Neural cell (in vitro differentiated cells): ENCODE measurements around the gene TRIM68.

Experiments used
- CTCF ChIP-seq: fragments of 450-650 bp; IDR thresholded peaks from 2 replicates; pipeline ENCODE4 v1.5.1; 2014; ENCODE audit warnings: antibody characterized with exemption, mild to moderate bottlenecking, moderate library complexity; ENCODE audit not compliant: poor library complexity, severe bottlenecking
- EP300 ChIP-seq: fragments of 450-650 bp; conservative IDR thresholded peaks from 2 replicates; pipeline ENCODE4 v1.6.1; 2014; ENCODE audit warnings: antibody characterized with exemption, mild to moderate bottlenecking, moderate library complexity; ENCODE audit not compliant: poor library complexity, severe bottlenecking
- TF ChIP-seq, protein P1 (sequence below): IDR thresholded peaks from 2 replicates; pipeline ENCODE4 v1.6.1; 2012; ENCODE audit warnings: borderline replicate concordance

DNA sequence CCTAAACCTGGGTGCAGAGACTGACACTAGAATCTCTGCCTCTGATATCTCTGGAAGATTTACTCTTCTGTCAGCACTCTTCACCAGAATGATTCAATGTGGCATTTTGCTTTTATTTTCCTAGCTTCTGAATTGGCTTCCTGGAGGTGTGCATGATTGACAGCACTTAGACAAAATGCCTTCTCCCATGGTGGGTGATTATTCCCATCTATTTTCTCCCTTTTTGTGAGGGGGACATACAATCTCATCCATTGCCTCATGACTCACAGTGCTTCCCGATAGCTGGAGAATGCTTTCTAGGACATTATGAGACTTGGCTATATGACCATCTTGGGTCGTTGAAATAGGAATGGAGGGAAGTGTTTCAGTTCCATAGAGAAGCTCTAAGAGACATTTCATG lies 4.0 kb upstream of the TRIM68 start:
- TF ChIP-seq CTCF (no peak), EP300 (peak; percentile 76)
- TF ChIP-seq, protein P1, sequence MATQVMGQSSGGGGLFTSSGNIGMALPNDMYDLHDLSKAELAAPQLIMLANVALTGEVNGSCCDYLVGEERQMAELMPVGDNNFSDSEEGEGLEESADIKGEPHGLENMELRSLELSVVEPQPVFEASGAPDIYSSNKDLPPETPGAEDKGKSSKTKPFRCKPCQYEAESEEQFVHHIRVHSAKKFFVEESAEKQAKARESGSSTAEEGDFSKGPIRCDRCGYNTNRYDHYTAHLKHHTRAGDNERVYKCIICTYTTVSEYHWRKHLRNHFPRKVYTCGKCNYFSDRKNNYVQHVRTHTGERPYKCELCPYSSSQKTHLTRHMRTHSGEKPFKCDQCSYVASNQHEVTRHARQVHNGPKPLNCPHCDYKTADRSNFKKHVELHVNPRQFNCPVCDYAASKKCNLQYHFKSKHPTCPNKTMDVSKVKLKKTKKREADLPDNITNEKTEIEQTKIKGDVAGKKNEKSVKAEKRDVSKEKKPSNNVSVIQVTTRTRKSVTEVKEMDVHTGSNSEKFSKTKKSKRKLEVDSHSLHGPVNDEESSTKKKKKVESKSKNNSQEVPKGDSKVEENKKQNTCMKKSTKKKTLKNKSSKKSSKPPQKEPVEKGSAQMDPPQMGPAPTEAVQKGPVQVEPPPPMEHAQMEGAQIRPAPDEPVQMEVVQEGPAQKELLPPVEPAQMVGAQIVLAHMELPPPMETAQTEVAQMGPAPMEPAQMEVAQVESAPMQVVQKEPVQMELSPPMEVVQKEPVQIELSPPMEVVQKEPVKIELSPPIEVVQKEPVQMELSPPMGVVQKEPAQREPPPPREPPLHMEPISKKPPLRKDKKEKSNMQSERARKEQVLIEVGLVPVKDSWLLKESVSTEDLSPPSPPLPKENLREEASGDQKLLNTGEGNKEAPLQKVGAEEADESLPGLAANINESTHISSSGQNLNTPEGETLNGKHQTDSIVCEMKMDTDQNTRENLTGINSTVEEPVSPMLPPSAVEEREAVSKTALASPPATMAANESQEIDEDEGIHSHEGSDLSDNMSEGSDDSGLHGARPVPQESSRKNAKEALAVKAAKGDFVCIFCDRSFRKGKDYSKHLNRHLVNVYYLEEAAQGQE, result peak; percentile 88
